Prostate gland (tissue), 2 donors: ENCODE measurements around the gene TRAFD1.

Source experiments
- CTCF ChIP-seq, 4 experiments: fragments of 200-600 bp in 2 of 4; fragments of 450-650 bp in 2 of 4; sonication (generic) in 2 of 4; IDR thresholded peaks; 1 replicate in 3 of 4; 2 replicates in 1 of 4; pipeline ENCODE4 v1.5.1; 2016 to 2019; ENCODE audit warnings: antibody characterized with exemption in 4 of 4, mild to moderate bottlenecking in 2 of 4, moderate library complexity in 2 of 4
- POLR2A ChIP-seq: fragments of 450-650 bp; IDR thresholded peaks from one replicate; pipeline ENCODE4 v1.6.1; 2016; ENCODE audit warnings: antibody characterized with exemption, mild to moderate bottlenecking

GRCh38 chr12:112184056-112184887 lies 58.9 kb downstream of the TRAFD1 start:
- TF ChIP-seq CTCF (IDR thresholded peaks at IDR 0.05) (no peak), POLR2A (no peak)
